ENCODE measurements around the gene ZNF708. TPM values are rescaled to one million over a fixed set of nuclear protein-coding genes. Genes with fewer than 3 reads are reported as not detected.
A peak's percentile ranks its signal among the peaks of the same experiment; 100 is the strongest.
"Not testable (repeated sequence)": the region's sequence is repeated elsewhere in the genome, so short reads cannot be mapped to it uniquely, and the experiment has no call there.

The ZNF708 gene
- total RNA-seq, 2 donors from 2014 or later = 3.6 to 6.3 TPM

GRCh38 chr19:21317821-21318220 lies 11.4 kb downstream of the ZNF708 start:
- no peak for TF ChIP-seq CTCF (IDR thresholded peaks at IDR 0.05)
- Histone ChIP-seq H3K4me1 (peaks cover 0 to 30% of the 10 kb centered on the region in 2 donors), H3K4me3 (no peak overlapping the region), H3K9me3 (no peaks in the 10 kb centered on the region), H3K27ac (no peak overlapping the region), H3K27me3 (no peaks in the 10 kb centered on the region), H3K36me3 (no peaks in the 10 kb centered on the region)
- no peak for DNase-seq (ENCODE audit: low spot score)

GRCh38 chr19:21314676-21315075 lies 14.5 kb downstream of the ZNF708 start:
- Histone ChIP-seq H3K27me3 (no peaks in the 10 kb centered on the region), H3K9me3 (no peaks in the 10 kb centered on the region), H3K27ac (peak overlapping the region in 1 of 2 donors; percentile 23), H3K4me1 (peaks cover 0 to 11% of the 10 kb centered on the region in 2 donors), H3K4me3 (no peak overlapping the region), H3K36me3 (no peaks in the 10 kb centered on the region)
- DNase-seq (ENCODE audit: low spot score) = no peak
- TF ChIP-seq CTCF (IDR thresholded peaks at IDR 0.05) = no peak

GRCh38 chr19:21312807-21313206 lies 16.4 kb downstream of the ZNF708 start:
- H3K36me3 ChIP-seq; DNase-seq (ENCODE audit: low spot score); H3K4me3 ChIP-seq; H3K27ac ChIP-seq; H3K4me1 ChIP-seq; H3K27me3 ChIP-seq; H3K9me3 ChIP-seq: not testable (repeated sequence)

- H3K27ac ChIP-seq = no peak overlapping the region
- H3K27me3 ChIP-seq = no peaks in the 10 kb centered on the region
- H3K4me1 ChIP-seq = no peaks in the 10 kb centered on the region
- no peak overlapping the region for H3K4me3 ChIP-seq
- no peaks in the 10 kb centered on the region for H3K9me3 ChIP-seq
- TF ChIP-seq CTCF (IDR thresholded peaks at IDR 0.05) = no peak
- H3K36me3 ChIP-seq = peaks cover 14% of the 10 kb centered on the region
- DNase-seq (ENCODE audit: low spot score) = no peak
These were observed 20.4 kb downstream of the ZNF708 start for GRCh38 chr19:21308773-21309172.

- peaks cover 18% of the 10 kb centered on the region for H3K36me3 ChIP-seq
- H3K9me3 ChIP-seq; H3K27ac ChIP-seq; H3K27me3 ChIP-seq; H3K4me3 ChIP-seq; H3K4me1 ChIP-seq; DNase-seq (ENCODE audit: low spot score): not testable (repeated sequence)
These were observed 22.2 kb downstream of the ZNF708 start for GRCh38 chr19:21306881-21307479.

GRCh38 chr19:21293768-21294167 lies 35.4 kb downstream of the ZNF708 start:
- H3K27me3 ChIP-seq; H3K4me3 ChIP-seq; H3K27ac ChIP-seq; H3K4me1 ChIP-seq; DNase-seq (ENCODE audit: low spot score): not testable (repeated sequence)
- Histone ChIP-seq H3K9me3 (peaks cover 0 to 35% of the 10 kb centered on the region in 2 donors), H3K36me3 (peaks cover 37% of the 10 kb centered on the region)

- H3K27ac ChIP-seq = no peak overlapping the region
- no peaks in the 10 kb centered on the region for H3K4me1 ChIP-seq
- no peak for TF ChIP-seq CTCF (IDR thresholded peaks at IDR 0.05)
- H3K36me3 ChIP-seq = no peaks in the 10 kb centered on the region
- peaks cover 0 to 11% of the 10 kb centered on the region in 2 donors for H3K9me3 ChIP-seq
- H3K27me3 ChIP-seq = no peaks in the 10 kb centered on the region
- no peak overlapping the region for H3K4me3 ChIP-seq
- no peak for DNase-seq (ENCODE audit: low spot score)
These were observed 59.4 kb downstream of the ZNF708 start for GRCh38 chr19:21269813-21270212.
